ENCODE results near the gene IQSEC3. TPM values are rescaled to one million over a fixed set of nuclear protein-coding genes. Genes with fewer than 3 reads are reported as not detected.
"Not testable (repeated sequence)": the region's sequence is repeated elsewhere in the genome, so short reads cannot be mapped to it uniquely, and the experiment has no call there.

The IQSEC3 gene
- total and polyA plus RNA-seq, 2 of the 13 experiments (the other 11 are each of a cell fraction or from before 2014, with no cell fraction given), result not detected

- BruUV-seq (replicated peaks); intact Hi-C loops (cut with micrococcal nuclease; ENCODE audit: unreplicated experiment); in situ Hi-C loops (cut with HindIII; ENCODE audit: extremely low pct_ligation_motif_present, low pct_unique_long_range_greater_than_20kb); DNase-seq (ENCODE audit: low spot score); H3K36me3 ChIP-seq (replicated peaks in 1 of 2; ENCODE audit: control insufficient read depth in 1 of 2, insufficient read depth in 2 of 2, low read length in 2 of 2); H4K20me1 ChIP-seq (ENCODE audit: insufficient read depth, low read length); H3K9ac ChIP-seq (ENCODE audit: insufficient read depth, low read depth, low read length); POLR2A ChIA-PET; H3K27ac ChIP-seq (ENCODE audit: extremely low read length, insufficient read depth, low read length); H3K79me2 ChIP-seq (ENCODE audit: insufficient read depth, low read length); H3K4me2 ChIP-seq (ENCODE audit: low read depth, low read length); H3K9me3 ChIP-seq (ENCODE audit: low read length); FAIRE-seq; ATAC-seq; H3K4me3 ChIP-seq (replicated peaks in 1 of 3; ENCODE audit: insufficient read depth in 1 of 3, low read depth in 2 of 3, low read length in 3 of 3); H2AFZ ChIP-seq (ENCODE audit: low read length): not testable (repeated sequence)
- CTCF ChIA-PET (ENCODE audit: low intra/inter-chr PET ratio, low total read pairs), result interaction anchor here (0.9 kb wide), 1 partner anchor 28 kb away, joined by 3 read pairs; no protein-coding TSS in a partner anchor
- peaks cover 45% of the 10 kb centered on the region for H3K4me1 ChIP-seq (ENCODE audit: insufficient read depth, low read length)
- 63% methylated on average over 6 of the region's 6 CpGs for WGBS (ENCODE audit: low lambda C conversion rate)
- H3K27me3 ChIP-seq (ENCODE audit: control insufficient read depth in 1 of 2, insufficient read depth in 2 of 2, low read length in 2 of 2), result peaks cover 0 to 16% of the 10 kb centered on the region in 2 experiments; a peak in 3 of 5 replicates
Observed at GRCh38 chr12:217029-217428, 150.5 kb downstream of the IQSEC3 start.

DNA sequence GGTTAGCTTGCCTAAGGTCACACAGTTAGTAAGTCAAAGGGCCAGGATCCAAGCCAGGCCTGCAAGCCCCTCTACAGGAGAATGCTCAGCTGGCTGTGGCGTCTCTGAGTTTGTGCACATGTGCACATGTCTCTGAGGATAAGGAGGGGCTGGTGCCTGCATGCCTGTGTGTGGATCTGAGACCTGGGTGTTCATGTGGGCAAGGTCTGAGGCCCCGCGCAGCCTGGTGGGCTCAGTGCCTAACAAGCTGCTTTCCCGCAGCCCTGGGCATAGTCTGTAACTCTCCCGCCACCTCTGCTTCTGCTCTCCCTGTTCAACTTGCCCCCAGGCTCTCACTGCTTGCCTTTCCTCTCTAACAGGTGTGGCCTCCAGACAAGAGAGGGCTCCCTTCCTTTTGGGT is 151.7 kb downstream of the IQSEC3 start:
- H3K4me2 ChIP-seq (ENCODE audit: low read depth, low read length), result no peak overlapping the region
- CTCF ChIA-PET (ENCODE audit: low intra/inter-chr PET ratio, low total read pairs), result no interaction called here
- H3K9ac ChIP-seq (ENCODE audit: insufficient read depth, low read depth, low read length), result no peak overlapping the region
- DNase-seq (ENCODE audit: low spot score) (no peak), FAIRE-seq (no peak), ATAC-seq (no peak)
- no peaks in the 10 kb centered on the region for H4K20me1 ChIP-seq (ENCODE audit: insufficient read depth, low read length)
- intact Hi-C loops (cut with micrococcal nuclease; ENCODE audit: unreplicated experiment), result no loop called here
- no TSS peak for BruUV-seq (replicated peaks)
- POLR2A ChIA-PET, result no interaction called here
- WGBS (ENCODE audit: low lambda C conversion rate), result 63% methylated on average over 1 of the region's 5 CpGs
- H3K27me3 ChIP-seq (ENCODE audit: control insufficient read depth in 1 of 2, insufficient read depth in 2 of 2, low read length in 2 of 2), result peaks cover 0 to 12% of the 10 kb centered on the region in 2 experiments; a peak in 2 of 5 replicates
- no peaks in the 10 kb centered on the region for H3K36me3 ChIP-seq (replicated peaks in 1 of 2; ENCODE audit: control insufficient read depth in 1 of 2, insufficient read depth in 2 of 2, low read length in 2 of 2)
- in situ Hi-C loops (cut with HindIII; ENCODE audit: extremely low pct_ligation_motif_present, low pct_unique_long_range_greater_than_20kb), result no loop called here
- H3K4me3 ChIP-seq (replicated peaks in 1 of 3; ENCODE audit: insufficient read depth in 1 of 3, low read depth in 2 of 3, low read length in 3 of 3), result no peak overlapping the region
- H3K79me2 ChIP-seq (ENCODE audit: insufficient read depth, low read length), result no peaks in the 10 kb centered on the region
- H3K4me1 ChIP-seq (ENCODE audit: insufficient read depth, low read length), result peaks cover 33% of the 10 kb centered on the region
- no peaks in the 10 kb centered on the region for H3K9me3 ChIP-seq (ENCODE audit: low read length)
- no peak overlapping the region for H2AFZ ChIP-seq (ENCODE audit: low read length)
- H3K27ac ChIP-seq (ENCODE audit: extremely low read length, insufficient read depth, low read length), result no peak overlapping the region
- TF ChIP-seq TBP (CRISPR knock-in tag; IDR thresholded peaks at IDR 0.05) (no peak), SP1 (IDR thresholded peaks at IDR 0.05) (no peak), SP1 (CRISPR knock-in tag; IDR thresholded peaks at IDR 0.05) (no peak), ZNF574 (CRISPR knock-in tag; IDR thresholded peaks at IDR 0.05) (no peak), ZNF784 (CRISPR knock-in tag; IDR thresholded peaks at IDR 0.05; ENCODE audit: borderline replicate concordance) (no peak), HNRNPK (IDR thresholded peaks at IDR 0.05; ENCODE audit: low read depth, low read length, poor library complexity, severe bottlenecking) (no peak), ZBTB49 (CRISPR knock-in tag; IDR thresholded peaks at IDR 0.05; ENCODE audit: borderline replicate concordance) (no peak), FOXM1 (CRISPR knock-in tag; IDR thresholded peaks at IDR 0.05) (no peak), PITX1 (CRISPR knock-in tag; IDR thresholded peaks at IDR 0.05) (no peak), KLF12 (CRISPR knock-in tag; IDR thresholded peaks at IDR 0.05; ENCODE audit: borderline replicate concordance) (no peak)
- TF ChIP-seq, protein P1, sequence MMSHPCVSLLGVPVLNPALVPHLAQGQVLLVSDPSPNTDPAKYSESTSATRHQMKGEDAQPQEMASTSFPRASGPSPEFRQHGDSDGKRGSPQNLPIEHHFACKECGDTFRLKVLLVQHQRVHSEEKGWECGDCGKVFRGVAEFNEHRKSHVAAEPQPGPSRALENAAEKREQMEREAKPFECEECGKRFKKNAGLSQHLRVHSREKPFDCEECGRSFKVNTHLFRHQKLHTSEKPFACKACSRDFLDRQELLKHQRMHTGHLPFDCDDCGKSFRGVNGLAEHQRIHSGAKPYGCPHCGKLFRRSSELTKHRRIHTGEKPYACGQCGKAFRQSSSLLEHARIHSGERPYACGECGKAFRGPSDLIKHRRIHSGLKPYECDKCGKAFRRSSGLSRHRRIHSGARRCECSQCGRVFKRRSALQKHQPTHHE (CRISPR knock-in tag; IDR thresholded peaks at IDR 0.05; ENCODE audit: borderline replicate concordance), result no peak
